Caki2 (cell line): Measurements from ENCODE around the gene KRABD2.
"Not testable (repeated sequence)": the region's sequence is repeated elsewhere in the genome, so short reads cannot be mapped to it uniquely, and the experiment has no call there.

Experiments
- DNase-seq: peaks from one replicate; pipeline ENCODE4 v3.0.0-alpha.2; 2015; ENCODE audit warnings: low read depth
- in situ Hi-C: cut with HindIII; loops from 2 replicates; pipeline ENCODE4 v1.10.0; 2016; ENCODE audit warnings: low sequenced_read_pairs, low pct_unique_long_range_greater_than_20kb, mixed read lengths

KRABD2 gene

DNA sequence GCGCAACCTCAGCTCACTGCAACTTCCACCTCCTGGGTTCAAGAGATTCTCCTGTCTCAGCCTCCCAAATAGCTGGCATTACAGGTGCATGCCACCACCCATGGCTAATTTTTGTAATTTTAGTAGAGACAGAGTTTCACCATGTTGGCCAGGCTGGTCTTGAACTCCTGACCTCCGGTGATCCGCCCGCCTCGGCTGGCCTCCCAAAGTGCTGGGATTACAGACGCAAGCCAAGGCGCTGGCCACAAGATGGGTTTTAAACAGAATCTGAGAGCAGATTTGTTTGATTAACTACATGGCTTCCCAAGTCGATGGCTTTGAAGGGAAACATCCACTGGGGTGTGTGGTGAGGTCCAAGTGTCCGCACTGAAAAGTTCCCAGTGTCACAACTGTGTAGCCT lies 18.0 kb upstream of the KRABD2 start:
- in situ Hi-C loops, DNase-seq: not testable (repeated sequence)

DNA sequence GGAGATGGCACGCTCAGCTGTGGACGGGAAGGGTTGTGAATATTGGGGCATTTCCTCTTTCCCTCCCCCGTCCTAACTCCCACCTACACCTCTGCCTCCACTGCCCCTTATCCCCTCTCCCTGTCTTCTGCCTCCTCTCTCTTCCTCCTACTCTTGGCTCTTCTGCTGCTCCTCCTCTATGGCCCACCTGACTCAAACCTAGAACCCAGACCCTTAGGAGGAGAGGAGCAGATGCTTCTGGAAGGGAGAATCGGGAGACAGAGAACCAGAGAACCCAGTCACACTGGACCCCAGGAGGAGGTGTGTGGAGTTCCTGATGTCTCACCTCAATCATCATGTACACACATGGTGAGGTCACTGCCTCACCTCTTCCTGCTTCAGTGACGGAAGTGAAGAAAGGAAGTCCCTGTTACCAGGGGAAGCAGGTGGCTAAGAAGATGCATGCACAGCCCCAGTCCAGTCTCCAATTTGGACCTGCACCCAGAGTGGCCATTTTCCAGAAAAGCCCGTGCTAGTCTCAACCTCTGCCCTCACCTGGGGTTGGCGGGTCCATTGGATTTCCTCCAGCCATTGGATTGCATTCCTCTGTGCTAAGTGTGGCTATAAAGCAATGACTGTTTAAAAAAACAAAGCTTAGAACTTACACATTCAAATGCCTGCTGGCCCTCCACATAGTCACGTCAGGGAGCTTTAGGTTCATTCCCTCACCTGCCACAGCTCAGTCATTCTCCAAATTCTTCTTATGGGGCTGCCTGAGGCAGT lies 17.1 kb upstream of the KRABD2 start:
- in situ Hi-C loops: no loop called here
- no peak for DNase-seq

- no peak for DNase-seq
- in situ Hi-C loops: no loop called here
These were observed 16.4 kb upstream of the KRABD2 start for GRCh38 chr17:8392674-8393469.

DNA sequence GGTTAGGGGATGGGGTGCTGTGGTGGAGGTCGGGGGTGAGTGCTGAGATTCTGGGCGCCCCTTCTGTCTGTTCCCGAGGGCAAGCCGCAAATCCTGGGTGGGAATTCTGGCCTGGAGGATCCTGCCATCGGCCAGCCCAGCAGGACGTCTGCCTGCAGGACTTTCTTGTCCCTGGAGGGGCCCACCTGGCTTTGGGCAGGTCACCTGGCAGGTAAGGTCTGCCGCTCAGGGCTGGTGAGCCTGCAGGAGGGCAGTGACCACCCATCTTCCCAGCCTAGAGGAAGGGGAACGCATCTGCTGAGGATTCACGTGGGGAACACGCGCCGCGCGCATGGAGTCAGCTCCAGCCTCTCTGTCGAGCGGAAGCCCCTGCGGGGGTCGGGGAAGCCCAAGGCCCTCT lies 15.8 kb upstream of the KRABD2 start:
- in situ Hi-C loops: no loop called here
- DNase-seq: no peak

- in situ Hi-C loops: no loop called here
- no peak for DNase-seq
These were observed 15.2 kb upstream of the KRABD2 start for GRCh38 chr17:8391711-8392110.

DNA sequence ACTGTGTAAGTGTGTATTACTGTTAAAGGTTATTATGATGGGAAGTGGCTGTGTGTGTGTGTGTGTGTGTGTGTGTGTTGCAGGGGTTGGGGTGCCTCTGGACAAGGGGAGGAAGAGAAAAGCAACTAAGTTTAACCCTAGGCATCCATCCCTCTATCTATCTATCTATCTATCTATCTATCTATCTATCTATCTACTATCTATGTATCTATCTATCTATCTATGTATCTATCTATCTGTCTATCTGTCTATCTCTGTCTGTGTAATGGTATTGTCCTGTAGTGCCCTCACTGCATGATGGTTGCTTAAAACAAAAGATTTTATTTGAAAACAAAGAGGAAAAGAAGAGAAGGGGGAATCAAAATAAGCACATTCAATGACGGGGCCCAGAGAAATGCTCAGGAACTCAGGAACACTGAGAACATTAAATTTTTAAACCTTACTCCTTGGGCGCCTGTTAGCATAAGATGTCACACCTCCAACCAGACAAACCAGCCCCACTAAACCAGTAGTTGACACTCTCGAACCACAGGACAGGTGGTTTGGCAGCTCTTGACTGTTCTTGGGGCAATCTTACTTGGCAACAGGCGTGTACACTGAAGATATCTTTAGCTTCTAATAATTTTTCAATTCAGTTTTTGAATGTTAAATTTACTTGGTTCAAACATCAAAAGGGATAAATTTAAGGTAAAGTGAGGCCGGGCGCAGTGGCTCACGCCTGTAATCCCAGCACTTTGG lies 11.6 kb upstream of the KRABD2 start:
- in situ Hi-C loops: no loop called here
- no peak for DNase-seq

GRCh38 chr17:8386841-8387240 lies 10.3 kb upstream of the KRABD2 start:
- no peak for DNase-seq
- in situ Hi-C loops: no loop called here

GRCh38 chr17:8384801-8385378 lies 8.4 kb upstream of the KRABD2 start:
- DNase-seq: peak; percentile 87
- in situ Hi-C loops: no loop called here

GRCh38 chr17:8383143-8383822 lies 6.8 kb upstream of the KRABD2 start, which contains the start of gene RPL26:
TSS of gene RPL26 (minus strand) at chr17:8383193. CDS start at chr17:8382310, 883 bp downstream.
- in situ Hi-C loops: no loop called here
- peak; percentile 95 for DNase-seq

DNA sequence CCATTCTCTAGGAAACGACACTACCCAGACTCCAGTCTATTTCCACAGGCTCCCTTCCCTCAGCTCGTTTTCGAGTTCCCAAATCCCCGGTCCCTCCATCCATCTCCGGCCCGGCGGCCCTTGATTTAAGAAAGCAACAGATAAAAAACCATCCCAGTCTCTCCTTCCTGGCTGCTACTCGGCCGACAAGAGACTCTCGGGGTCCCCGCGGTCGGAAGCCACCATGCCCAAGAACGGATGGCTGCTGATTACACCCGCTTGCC lies 6.3 kb upstream of the KRABD2 start:
- in situ Hi-C loops: no loop called here
- no peak for DNase-seq

DNA sequence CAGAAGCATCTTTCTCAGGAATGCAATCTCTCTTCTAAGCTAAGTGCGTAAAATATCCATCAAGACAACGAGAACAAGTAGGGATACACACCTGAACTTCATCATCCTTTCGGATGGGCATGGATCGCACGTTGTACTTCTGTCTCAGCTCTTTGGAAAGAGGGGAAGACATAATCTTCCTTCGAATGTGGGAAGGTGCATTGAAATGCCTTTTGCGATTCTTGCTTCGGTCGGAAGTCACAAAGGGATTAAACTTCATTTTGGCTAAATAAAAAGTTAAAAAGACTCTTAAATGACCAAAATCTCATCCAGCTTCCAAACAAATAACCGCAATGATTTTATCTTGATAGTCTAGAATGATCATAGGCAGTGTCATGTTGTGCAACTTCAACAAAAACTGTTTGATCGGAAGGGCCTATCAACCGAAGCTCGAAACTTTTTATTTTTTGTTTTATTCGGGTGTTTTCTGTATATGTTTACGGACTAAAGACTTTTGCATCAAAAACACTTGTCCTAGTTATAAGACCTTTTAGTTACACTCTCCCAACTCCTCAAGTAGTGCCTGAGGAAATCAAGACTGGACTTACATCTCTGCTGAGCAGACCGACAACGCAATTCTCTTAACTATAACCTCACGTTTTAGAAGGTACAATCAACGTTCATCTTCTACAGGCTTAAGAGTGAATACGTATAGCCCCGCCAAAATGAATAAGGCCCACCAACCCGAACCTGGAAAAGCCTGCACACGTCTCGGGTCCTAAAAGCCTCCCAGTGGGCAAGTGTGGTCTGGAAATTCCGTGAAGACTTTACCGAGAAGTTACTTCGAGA lies 5.8 kb upstream of the KRABD2 start:
- in situ Hi-C loops: no loop called here
- DNase-seq: no peak

GRCh38 chr17:8380049-8380448 lies 3.5 kb upstream of the KRABD2 start:
- in situ Hi-C loops: no loop called here
- no peak for DNase-seq

- in situ Hi-C loops, DNase-seq: not testable (repeated sequence)
These were observed 1.6 kb upstream of the KRABD2 start for GRCh38 chr17:8378117-8378516.

DNA sequence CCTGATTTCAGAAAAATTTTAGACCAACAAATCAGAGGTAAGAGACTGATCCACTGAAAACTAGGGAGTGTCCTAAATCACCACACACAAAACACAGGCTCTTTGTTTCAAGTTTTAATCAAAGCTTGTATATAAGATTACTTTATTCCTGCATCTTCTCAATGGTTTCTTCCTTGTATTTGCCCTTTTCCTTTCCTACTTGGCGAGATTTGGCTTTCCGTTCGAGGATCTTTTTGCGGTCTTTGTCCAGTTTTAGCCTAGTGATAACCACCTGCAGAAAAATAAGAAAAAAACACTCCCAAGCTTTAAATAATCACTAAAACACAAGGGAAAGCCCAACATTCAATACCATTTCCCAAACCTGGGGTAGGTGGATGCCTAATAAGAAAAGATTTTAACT lies 918 bp upstream of the KRABD2 start:
- in situ Hi-C loops: no loop called here
- no peak for DNase-seq

GRCh38 chr17:8375738-8376259 lies 705 bp downstream of the KRABD2 start:
- in situ Hi-C loops: no loop called here
- no peak for DNase-seq

DNA sequence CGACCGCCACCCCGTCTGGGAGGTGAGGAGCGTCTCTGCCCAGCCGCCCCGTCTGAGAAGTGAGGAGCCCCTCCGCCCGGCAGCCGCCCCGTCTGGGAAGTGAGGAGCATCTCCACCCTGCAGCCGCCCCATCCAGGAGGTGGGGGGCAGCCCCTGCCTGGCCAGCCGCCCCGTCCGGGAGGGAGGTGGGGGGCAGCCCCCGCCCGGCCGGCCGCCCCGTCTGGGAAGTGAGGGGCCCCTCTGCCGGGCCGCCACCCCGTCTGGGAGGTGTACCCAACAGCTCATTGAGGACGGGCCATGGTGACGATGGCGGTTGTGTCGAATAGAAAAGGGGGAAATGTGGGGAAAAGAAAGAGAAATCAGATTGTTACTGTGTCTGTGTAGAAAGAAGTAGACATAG lies 2.6 kb downstream of the KRABD2 start:
- in situ Hi-C loops, DNase-seq: not testable (repeated sequence)

DNA sequence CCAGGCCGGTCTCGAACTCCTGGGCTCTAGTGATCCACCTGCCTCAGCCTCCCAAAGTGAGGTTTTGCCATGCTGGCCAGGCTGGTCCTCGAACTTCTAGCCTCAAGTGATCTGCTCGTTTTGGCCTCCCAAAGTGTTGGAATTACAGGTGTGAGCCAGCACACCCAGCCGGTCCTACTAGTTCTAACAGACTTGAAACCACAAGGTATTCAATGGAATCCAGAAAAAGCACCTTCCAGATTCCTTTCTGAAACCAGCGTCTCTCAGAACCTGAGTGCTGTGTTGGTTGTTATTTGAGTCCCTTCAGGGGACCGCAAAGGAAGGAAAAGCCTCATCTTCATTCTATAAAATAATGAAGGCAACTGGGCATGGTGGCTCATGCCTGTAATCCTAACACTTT lies 4.1 kb downstream of the KRABD2 start:
- in situ Hi-C loops: no loop called here
- DNase-seq: no peak
